Measurements from ENCODE around the gene ARHGAP11A.

The ARHGAP11A gene

GRCh38 chr15:32656496-32656895 lies 41.2 kb downstream of the ARHGAP11A start:
- no peak for DNase-seq

- peak; percentile 43 for DNase-seq
Measured at GRCh38 chr15:32657198-32657883, 42.0 kb downstream of the ARHGAP11A start.

GRCh38 chr15:32657941-32658340 lies 42.6 kb downstream of the ARHGAP11A start:
- no peak for DNase-seq

- no peak for DNase-seq
Measured at GRCh38 chr15:32659340-32660155, 44.2 kb downstream of the ARHGAP11A start.

GRCh38 chr15:32663671-32664070 lies 48.4 kb downstream of the ARHGAP11A start:
- DNase-seq, result no peak

- no peak for DNase-seq
Measured at GRCh38 chr15:32664796-32665195, 49.5 kb downstream of the ARHGAP11A start.

GRCh38 chr15:32667321-32667720 lies 52.0 kb downstream of the ARHGAP11A start:
- no peak for DNase-seq

GRCh38 chr15:32668942-32669341 lies 53.6 kb downstream of the ARHGAP11A start:
- no peak for DNase-seq

- no peak for DNase-seq
Measured at GRCh38 chr15:32669896-32670611, 54.8 kb downstream of the ARHGAP11A start.

GRCh38 chr15:32670623-32671022 lies 55.3 kb downstream of the ARHGAP11A start:
- no peak for DNase-seq

- DNase-seq, result no peak
Measured at GRCh38 chr15:32671339-32672325, 56.3 kb downstream of the ARHGAP11A start.

GRCh38 chr15:32674681-32675080 lies 59.4 kb downstream of the ARHGAP11A start:
- no peak for DNase-seq

- DNase-seq, result no peak
Measured at GRCh38 chr15:32675466-32675865, 60.2 kb downstream of the ARHGAP11A start.

- DNase-seq, result no peak
Measured at GRCh38 chr15:32676169-32676568, 60.9 kb downstream of the ARHGAP11A start.

- no peak for DNase-seq
Measured at GRCh38 chr15:32677238-32677750, 62.0 kb downstream of the ARHGAP11A start.

GRCh38 chr15:32679298-32679690 lies 64.0 kb downstream of the ARHGAP11A start:
- DNase-seq, result no peak

- no peak for DNase-seq
Measured at GRCh38 chr15:32682569-32682968, 67.3 kb downstream of the ARHGAP11A start.

- DNase-seq, result no peak
Measured at GRCh38 chr15:32682977-32683630, 67.8 kb downstream of the ARHGAP11A start.

- no peak for DNase-seq
Measured at GRCh38 chr15:32683906-32684584, 68.7 kb downstream of the ARHGAP11A start.

GRCh38 chr15:32685576-32685975 lies 70.3 kb downstream of the ARHGAP11A start:
- no peak for DNase-seq

- DNase-seq, result no peak
Measured at GRCh38 chr15:32687556-32687955, 72.3 kb downstream of the ARHGAP11A start.

Data from CD4-positive, alpha-beta T cell treated with Interleukin-17A for 1 hour (primary cell).